NCI-H1417 (cell line): Measurements from ENCODE around the gene RHOXF2.
"Not testable (repeated sequence)": the region's sequence is repeated elsewhere in the genome, so short reads cannot be mapped to it uniquely, and the experiment has no call there.

ENCODE experiments used
- DNase-seq, 3 experiments: peaks; one replicate each; lab custom pipeline; 2025; lab: John Stamatoyannopoulos, UW

Gene RHOXF2

GRCh38 chrX:120158313-120158712 lies at the start of gene RHOXF2:
Gene RHOXF2, plus strand, starts transcription at chrX:120158613. Its CDS starts 138 bp downstream, at chrX:120158751.
- DNase-seq = not testable (repeated sequence)

- DNase-seq = no peak
These were observed 49.0 kb upstream of the RHOXF2 start for GRCh38 chrX:120109378-120109777.

GRCh38 chrX:120111611-120112010 lies 46.8 kb upstream of the RHOXF2 start:
- DNase-seq = no peak

- no peak for DNase-seq
These were observed 42.9 kb upstream of the RHOXF2 start, which contains the start of gene RHOXF1 for GRCh38 chrX:120115438-120115963. Gene RHOXF1, minus strand, starts transcription at chrX:120115913. Its CDS starts 51 bp downstream, at chrX:120115862.

- no peak for DNase-seq
These were observed 38.2 kb upstream of the RHOXF2 start for GRCh38 chrX:120120223-120120622.

- no peak for DNase-seq
These were observed 33.0 kb upstream of the RHOXF2 start for GRCh38 chrX:120125444-120125843.

GRCh38 chrX:120128306-120128846 lies 30.0 kb upstream of the RHOXF2 start:
- DNase-seq = not testable (repeated sequence)

- DNase-seq = no peak
These were observed 22.3 kb upstream of the RHOXF2 start for GRCh38 chrX:120136128-120136527.

- no peak for DNase-seq
These were observed 21.6 kb upstream of the RHOXF2 start for GRCh38 chrX:120136840-120137239.

- DNase-seq = no peak
These were observed 21.0 kb upstream of the RHOXF2 start for GRCh38 chrX:120137439-120137838.

- DNase-seq = no peak
These were observed 18.0 kb upstream of the RHOXF2 start for GRCh38 chrX:120140293-120140981.

- no peak for DNase-seq
These were observed 14.1 kb upstream of the RHOXF2 start for GRCh38 chrX:120144178-120144844.

GRCh38 chrX:120145295-120145925 lies 13.0 kb upstream of the RHOXF2 start:
- no peak for DNase-seq

- DNase-seq = not testable (repeated sequence)
These were observed 12.1 kb upstream of the RHOXF2 start for GRCh38 chrX:120146323-120146722.

- DNase-seq = no peak
These were observed 10.9 kb upstream of the RHOXF2 start for GRCh38 chrX:120147537-120147936.

- not testable (repeated sequence) for DNase-seq
These were observed 8.2 kb upstream of the RHOXF2 start for GRCh38 chrX:120150109-120150744.

- not testable (repeated sequence) for DNase-seq
These were observed 673 bp downstream of the RHOXF2 start for GRCh38 chrX:120159086-120159485.

- DNase-seq = not testable (repeated sequence)
These were observed 34.8 kb downstream of the RHOXF2 start for GRCh38 chrX:120193254-120193653.

- not testable (repeated sequence) for DNase-seq
These were observed 35.3 kb downstream of the RHOXF2 start for GRCh38 chrX:120193720-120194119.

GRCh38 chrX:120195786-120196185 lies 37.4 kb downstream of the RHOXF2 start:
- DNase-seq = not testable (repeated sequence)

- DNase-seq = not testable (repeated sequence)
These were observed 38.3 kb downstream of the RHOXF2 start for GRCh38 chrX:120196626-120197283.
